22Rv1 (cell line): ENCODE measurements around the gene SV2C.
"Not testable (repeated sequence)": the region's sequence is repeated elsewhere in the genome, so short reads cannot be mapped to it uniquely, and the experiment has no call there.

Experiments
- H3K27ac ChIP-seq: fragments of 450-650 bp; 2 replicates; pipeline ENCODE4 v1.5.1; 2017
- ZFX ChIP-seq: fragments of 450-650 bp; IDR thresholded peaks from 2 replicates; pipeline ENCODE4 v1.6.1; 2017; ENCODE audit warnings: antibody characterized with exemption, borderline replicate concordance
- TF ChIP-seq, protein P1 (sequence below): fragments of 450-650 bp; IDR thresholded peaks from 2 replicates; pipeline ENCODE4 v1.5.1; 2017; ENCODE audit warnings: mild to moderate bottlenecking

The SV2C gene

DNA sequence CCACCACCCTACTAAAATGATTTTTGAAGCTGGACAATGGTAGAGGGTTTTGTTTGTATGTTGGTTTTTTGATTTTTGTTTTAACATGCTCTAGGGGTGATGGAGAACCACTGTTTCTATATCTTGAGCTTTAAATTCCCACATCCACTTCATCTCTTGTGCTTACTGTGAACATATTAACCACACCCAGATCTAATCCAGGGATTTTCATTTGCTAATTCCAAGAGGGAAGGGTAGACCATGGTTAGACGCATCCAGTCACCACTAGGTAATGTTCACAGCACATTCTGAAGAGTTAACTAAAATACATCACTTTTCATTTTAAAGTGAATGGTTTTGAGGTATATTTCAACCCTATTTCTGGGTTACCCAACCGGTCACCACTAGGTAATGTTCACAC lies 283.4 kb downstream of the SV2C start:
- H3K27ac ChIP-seq: no peak overlapping the region
- TF ChIP-seq, protein P1, sequence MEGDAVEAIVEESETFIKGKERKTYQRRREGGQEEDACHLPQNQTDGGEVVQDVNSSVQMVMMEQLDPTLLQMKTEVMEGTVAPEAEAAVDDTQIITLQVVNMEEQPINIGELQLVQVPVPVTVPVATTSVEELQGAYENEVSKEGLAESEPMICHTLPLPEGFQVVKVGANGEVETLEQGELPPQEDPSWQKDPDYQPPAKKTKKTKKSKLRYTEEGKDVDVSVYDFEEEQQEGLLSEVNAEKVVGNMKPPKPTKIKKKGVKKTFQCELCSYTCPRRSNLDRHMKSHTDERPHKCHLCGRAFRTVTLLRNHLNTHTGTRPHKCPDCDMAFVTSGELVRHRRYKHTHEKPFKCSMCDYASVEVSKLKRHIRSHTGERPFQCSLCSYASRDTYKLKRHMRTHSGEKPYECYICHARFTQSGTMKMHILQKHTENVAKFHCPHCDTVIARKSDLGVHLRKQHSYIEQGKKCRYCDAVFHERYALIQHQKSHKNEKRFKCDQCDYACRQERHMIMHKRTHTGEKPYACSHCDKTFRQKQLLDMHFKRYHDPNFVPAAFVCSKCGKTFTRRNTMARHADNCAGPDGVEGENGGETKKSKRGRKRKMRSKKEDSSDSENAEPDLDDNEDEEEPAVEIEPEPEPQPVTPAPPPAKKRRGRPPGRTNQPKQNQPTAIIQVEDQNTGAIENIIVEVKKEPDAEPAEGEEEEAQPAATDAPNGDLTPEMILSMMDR: no peak
- no peak for TF ChIP-seq ZFX

GRCh38 chr5:76367623-76368371 lies 284.6 kb downstream of the SV2C start:
- TF ChIP-seq ZFX: no peak
- TF ChIP-seq, protein P1: no peak
- no peak overlapping the region for H3K27ac ChIP-seq

DNA sequence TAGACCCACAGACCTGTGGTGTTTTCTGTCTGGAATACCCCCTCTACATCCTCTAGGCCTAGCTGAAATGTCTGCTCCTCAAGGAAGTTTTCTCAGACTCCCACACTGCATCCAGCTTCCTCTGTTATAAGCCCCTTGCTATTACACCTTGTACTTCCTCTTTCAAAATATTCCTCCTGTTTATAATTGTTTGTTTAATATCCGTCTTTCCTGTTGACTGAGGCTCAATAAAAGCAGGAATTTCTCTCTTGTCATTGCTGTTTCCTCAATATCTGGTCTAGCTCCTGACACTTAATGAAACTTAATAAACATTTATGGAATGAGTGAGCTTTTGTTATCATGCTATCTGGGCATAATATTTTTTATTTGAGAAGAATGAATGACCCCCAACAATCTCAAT lies 285.8 kb downstream of the SV2C start:
- no peak overlapping the region for H3K27ac ChIP-seq

GRCh38 chr5:76369668-76370067 lies 286.5 kb downstream of the SV2C start:
- not testable (repeated sequence) for H3K27ac ChIP-seq

More for the DNA sequence above, 285.8 kb downstream of the SV2C start:
- TF ChIP-seq ZFX: no peak

- no peak for TF ChIP-seq ZFX
- TF ChIP-seq, protein P1: no peak
- no peak overlapping the region for H3K27ac ChIP-seq
Observed at GRCh38 chr5:76371960-76372322, 288.8 kb downstream of the SV2C start.

DNA sequence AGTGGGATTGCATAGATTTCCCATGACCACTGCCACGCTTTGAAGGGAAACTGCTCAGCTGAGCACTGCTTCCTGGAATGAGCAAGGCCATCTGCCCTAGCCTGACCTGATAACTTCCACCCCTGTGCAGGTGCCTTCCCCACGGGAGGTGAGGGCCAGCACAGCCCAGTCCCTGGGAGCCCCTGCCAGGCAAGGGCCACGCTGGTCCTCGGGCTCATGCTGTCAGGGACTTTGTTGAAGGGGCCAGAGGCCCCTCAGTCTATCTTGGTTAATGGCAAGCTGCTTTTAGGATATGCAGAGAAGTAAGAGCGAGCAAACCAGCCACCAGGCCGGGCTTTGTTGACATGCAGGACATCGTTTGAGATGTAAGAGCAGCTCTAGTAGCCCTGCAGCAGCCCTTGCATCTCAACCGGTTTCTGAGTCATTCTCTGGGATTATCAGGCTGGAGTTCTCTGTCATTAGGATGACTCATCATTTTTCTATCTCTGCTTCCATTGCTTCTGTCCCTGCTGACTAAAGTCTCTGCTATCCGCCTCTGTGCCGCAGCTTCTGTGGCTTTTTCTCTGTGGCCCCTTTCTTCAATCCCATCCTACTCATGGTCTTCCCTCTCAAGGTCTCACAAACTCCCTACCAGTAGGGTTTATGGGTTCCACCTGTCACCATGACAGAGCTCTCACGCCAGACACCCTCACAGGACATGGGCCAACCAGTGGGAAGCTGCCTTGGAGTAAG lies 289.3 kb downstream of the SV2C start:
- no peak overlapping the region for H3K27ac ChIP-seq
- no peak for TF ChIP-seq ZFX
- TF ChIP-seq, protein P1: no peak

- no peak overlapping the region for H3K27ac ChIP-seq
- no peak for TF ChIP-seq ZFX
- TF ChIP-seq, protein P1: no peak
Observed at GRCh38 chr5:76376148-76376865, 293.1 kb downstream of the SV2C start.

DNA sequence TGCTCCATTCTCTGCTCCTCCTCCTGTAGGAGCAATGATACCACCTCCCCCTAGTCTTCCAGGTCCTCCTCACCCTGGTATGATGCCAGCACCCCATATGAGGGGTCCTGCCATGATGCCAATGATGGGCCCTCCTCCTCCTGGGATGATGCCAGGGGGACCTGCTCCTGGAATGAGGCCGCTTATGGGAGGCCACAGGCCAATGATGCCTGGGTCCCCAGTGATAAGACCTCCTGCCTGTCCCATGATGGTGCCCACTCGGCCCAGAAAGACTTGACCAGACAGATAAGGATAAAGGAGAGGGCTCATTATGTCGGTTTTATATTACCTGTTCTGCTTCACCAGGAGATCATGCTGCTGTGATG lies 293.7 kb downstream of the SV2C start:
- no peak overlapping the region for H3K27ac ChIP-seq
- no peak for TF ChIP-seq ZFX
- TF ChIP-seq, protein P1: no peak
